WTC11 (cell line): ENCODE results near the gene INHBB.

Experiments
- CTCF ChIP-seq: fragments of 200-600 bp; IDR thresholded peaks from 2 replicates; pipeline ENCODE4 v1.8.0; 2022; ENCODE audit warnings: antibody characterized with exemption
- ELF4 ChIP-seq: sonication (generic); formaldehyde crosslinking; IDR thresholded peaks from 2 replicates; pipeline ENCODE4 v1.8.1; 2022; ENCODE audit warnings: low read depth, mild to moderate bottlenecking, moderate library complexity, missing genetic modification reagents
- FOXK1 ChIP-seq: sonication (generic); formaldehyde crosslinking; IDR thresholded peaks from 2 replicates; pipeline ENCODE4 v1.8.0; 2022; ENCODE audit warnings: mild to moderate bottlenecking, moderate library complexity, missing genetic modification reagents
- JUN ChIP-seq: sonication (generic); formaldehyde crosslinking; IDR thresholded peaks from 2 replicates; pipeline ENCODE4 v1.8.0; 2023; ENCODE audit warnings: mild to moderate bottlenecking, missing genetic modification reagents
- KAT7 ChIP-seq: sonication (generic); formaldehyde crosslinking; IDR thresholded peaks from 2 replicates; pipeline ENCODE4 v1.8.1; 2023; ENCODE audit warnings: missing genetic modification reagents, mild to moderate bottlenecking, borderline replicate concordance
- NR3C1 ChIP-seq: sonication (generic); formaldehyde crosslinking; conservative IDR thresholded peaks from 2 replicates; pipeline ENCODE4 v1.8.1; 2023; ENCODE audit warnings: low read depth, mild to moderate bottlenecking, missing genetic modification reagents
- PREB ChIP-seq: sonication (generic); formaldehyde crosslinking; IDR thresholded peaks from 2 replicates; pipeline ENCODE4 v1.8.1; 2022; ENCODE audit warnings: mild to moderate bottlenecking, missing genetic modification reagents, moderate library complexity, borderline replicate concordance
- SMAD3 ChIP-seq: sonication (generic); formaldehyde crosslinking; IDR thresholded peaks from 2 replicates; pipeline ENCODE4 v1.8.0; 2022; ENCODE audit warnings: missing genetic modification reagents, mild to moderate bottlenecking, borderline replicate concordance
- USF2 ChIP-seq: sonication (generic); formaldehyde crosslinking; IDR thresholded peaks from 2 replicates; pipeline ENCODE4 v1.8.1; 2023; ENCODE audit warnings: mild to moderate bottlenecking, missing genetic modification reagents, moderate library complexity
- ZMAT4 ChIP-seq: fragments of 250-450 bp; sonication (Bioruptor Pico); IDR thresholded peaks from 2 replicates; pipeline ENCODE4 v1.9.0; 2021; ENCODE audit warnings: mild to moderate bottlenecking
- ZNF416 ChIP-seq: fragments of 250-450 bp; sonication (Bioruptor Pico); IDR thresholded peaks from 2 replicates; pipeline ENCODE4 v1.9.0; 2021; ENCODE audit warnings: mild to moderate bottlenecking, inconsistent platforms
- ZNF512 ChIP-seq: sonication (generic); formaldehyde crosslinking; IDR thresholded peaks from 2 replicates; pipeline ENCODE4 v1.8.1; 2022; ENCODE audit warnings: missing genetic modification reagents, borderline replicate concordance
- ZSCAN18 ChIP-seq: fragments of 250-450 bp; sonication (Bioruptor Pico); IDR thresholded peaks from 2 replicates; pipeline ENCODE4 v2.1.2; 2022; ENCODE audit warnings: mild to moderate bottlenecking, moderate library complexity

GRCh38 chr2:120391911-120392665, 46.2 kb downstream of the INHBB start:
- TF ChIP-seq ELF4 (CRISPR knock-in tag) (no peak), PREB (no peak), CTCF (no peak), ZNF416 (CRISPR knock-in tag) (no peak), USF2 (no peak), FOXK1 (CRISPR knock-in tag) (no peak), SMAD3 (CRISPR knock-in tag) (no peak), ZNF512 (no peak), ZMAT4 (CRISPR knock-in tag) (no peak), ZSCAN18 (no peak), JUN (CRISPR knock-in tag) (no peak), KAT7 (CRISPR knock-in tag) (no peak), NR3C1 (CRISPR knock-in tag) (no peak)
